IMR-90 (cell line): ENCODE results near the gene SUDS3. TPM values are rescaled to one million over a fixed set of nuclear protein-coding genes. Genes with fewer than 3 reads are reported as not detected.

Source experiments
- ATAC-seq: fragments of 200-7000 bp; cut with Tn5 transposase; 2 replicates; pipeline ENCODE4 v1.9.1; 2020; ENCODE audit warnings: low read depth, mild to moderate bottlenecking, moderate library complexity
- BruUV-seq: library from RNA; stranded (reverse); fragments of 400-500 nt; replicated peaks from 2 replicates; lab custom pipeline; 2021; lab: Mats Ljungman, UMichigan
- CTCF ChIA-PET: fragments of 300-600 bp; formaldehyde crosslinking; extraction: SDS; loops from one replicate; lab custom pipeline; 2021; ENCODE audit warnings: antibody characterized with exemption; lab: Yijun Ruan, JAX
- POLR2A ChIA-PET: fragments of 300-600 bp; sonication (Branson Sonifier 250); formaldehyde crosslinking; loops from one replicate; lab custom pipeline; 2022; ENCODE audit warnings: antibody characterized with exemption; ENCODE audit not compliant: unreplicated experiment; lab: Charles Lee
- DNase-seq: peaks from one replicate; pipeline ENCODE4 v3.0.0; 2013
- H2AFZ ChIP-seq: replicated peaks from 2 replicates; pipeline ENCODE3; 2013; ENCODE audit warnings: low read length, mild to moderate bottlenecking; ENCODE audit not compliant: poor library complexity
- H2AK5ac ChIP-seq: 2 replicates; pipeline ENCODE4 v1.6.1; 2013; ENCODE audit warnings: low read depth, low read length, inconsistent platforms
- H2AK9ac ChIP-seq: replicated peaks from 2 replicates; pipeline ENCODE3; 2013; ENCODE audit warnings: mild to moderate bottlenecking, low read depth, low read length, moderate library complexity; ENCODE audit not compliant: poor library complexity
- H2BK120ac ChIP-seq: 2 replicates; pipeline ENCODE4 v1.6.1; 2013; ENCODE audit warnings: low read depth, low read length, inconsistent platforms
- H2BK15ac ChIP-seq: 3 replicates; pipeline ENCODE4 v1.6.1; 2013; ENCODE audit warnings: low read depth, low read length, inconsistent platforms
- H2BK20ac ChIP-seq: 2 replicates; pipeline ENCODE4 v1.6.1; 2013; ENCODE audit warnings: low read depth, mild to moderate bottlenecking, inconsistent platforms, low read length, moderate library complexity
- H2BK5ac ChIP-seq: 2 replicates; pipeline ENCODE4 v1.6.1; 2013; ENCODE audit warnings: mild to moderate bottlenecking, low read depth, low read length, inconsistent platforms; ENCODE audit not compliant: poor library complexity, severe bottlenecking
- H3K14ac ChIP-seq: replicated peaks from 2 replicates; pipeline ENCODE4 v1.6.1; 2013; ENCODE audit warnings: low read depth, low read length, inconsistent platforms
- H3K18ac ChIP-seq: 2 replicates; pipeline ENCODE4 v1.6.1; 2013; ENCODE audit warnings: low read depth, low read length, control low read depth
- H3K23ac ChIP-seq: 2 replicates; pipeline ENCODE4 v1.6.1; 2013; ENCODE audit warnings: low read depth, low read length, inconsistent platforms
- H3K27ac ChIP-seq: 2 replicates; pipeline ENCODE4 v1.5.1; 2013; ENCODE audit warnings: mild to moderate bottlenecking, control low read depth, low read length; ENCODE audit not compliant: insufficient read depth
- H3K27me3 ChIP-seq: 2 replicates; pipeline ENCODE4 v1.6.1; 2013; ENCODE audit warnings: low read length; ENCODE audit not compliant: control insufficient read depth, insufficient read depth
- H3K36me3 ChIP-seq: 2 replicates; pipeline ENCODE4 v1.6.1; 2013; ENCODE audit warnings: low read length, mixed read lengths; ENCODE audit not compliant: control insufficient read depth, insufficient read depth
- H3K4ac ChIP-seq: 2 replicates; pipeline ENCODE4 v1.6.1; 2013; ENCODE audit warnings: low read depth, low read length, inconsistent platforms
- H3K4me1 ChIP-seq: 2 replicates; pipeline ENCODE4 v1.6.1; 2013; ENCODE audit warnings: low read length, mixed read lengths; ENCODE audit not compliant: control insufficient read depth, insufficient read depth
- H3K4me2 ChIP-seq: 2 replicates; pipeline ENCODE4 v1.6.1; 2013; ENCODE audit warnings: low read depth, mild to moderate bottlenecking, control low read depth, low read length, moderate library complexity
- H3K4me3 ChIP-seq: 2 replicates; pipeline ENCODE4 v1.5.1; 2013; ENCODE audit warnings: low read depth, mild to moderate bottlenecking, control low read depth, low read length, moderate library complexity; ENCODE audit not compliant: insufficient read depth
- H3K56ac ChIP-seq: 2 replicates; pipeline ENCODE4 v1.6.1; 2013; ENCODE audit warnings: low read length, inconsistent platforms; ENCODE audit not compliant: insufficient read depth; ENCODE audit errors: extremely low read depth
- H3K79me1 ChIP-seq, 2 experiments: 2 replicates each; pipeline ENCODE4 v1.6.1; 2013; ENCODE audit warnings: low read length in 2 of 2, inconsistent platforms in 1 of 2, low read depth in 1 of 2
- H3K9ac ChIP-seq: 2 replicates; pipeline ENCODE4 v1.6.1; 2013; ENCODE audit warnings: low read depth, low read length, control low read depth
- H3K9me1 ChIP-seq: 2 replicates; pipeline ENCODE4 v1.6.1; 2013; ENCODE audit warnings: low read length, inconsistent platforms; ENCODE audit not compliant: insufficient read depth
- H3K9me3 ChIP-seq: 2 replicates; pipeline ENCODE4 v1.6.1; 2013; ENCODE audit warnings: low read length; ENCODE audit not compliant: control insufficient read depth, insufficient read depth
- H4K20me1 ChIP-seq: 2 replicates; pipeline ENCODE4 v1.6.1; 2013; ENCODE audit warnings: low read length, inconsistent platforms; ENCODE audit not compliant: insufficient read depth
- H4K5ac ChIP-seq: 2 replicates; pipeline ENCODE4 v1.6.1; 2013; ENCODE audit warnings: mild to moderate bottlenecking, low read depth, low read length, control low read depth
- H4K8ac ChIP-seq, 2 experiments: 2 replicates each; pipeline ENCODE4 v1.6.1; 2013; ENCODE audit warnings: low read depth in 2 of 2, low read length in 2 of 2, control low read depth in 1 of 2, inconsistent platforms in 1 of 2
- H4K91ac ChIP-seq: 2 replicates; pipeline ENCODE4 v1.6.1; 2013; ENCODE audit warnings: low read depth, low read length, inconsistent platforms; ENCODE audit not compliant: insufficient read depth
- CEBPB ChIP-seq: IDR thresholded peaks from 2 replicates; pipeline ENCODE4 v1.6.1; 2012; ENCODE audit warnings: low read depth, low read length, improper control_type of control experiment
- FOS ChIP-seq: fragments of 150-350 bp; IDR thresholded peaks from 2 replicates; pipeline ENCODE4 v1.6.1; 2016; ENCODE audit warnings: low read depth, low read length
- MAFK ChIP-seq: IDR thresholded peaks from 2 replicates; pipeline ENCODE4 v1.6.1; 2012; ENCODE audit warnings: low read depth, low read length, improper control_type of control experiment
- MAZ ChIP-seq: IDR thresholded peaks from 2 replicates; pipeline ENCODE4 v1.6.1; 2012; ENCODE audit warnings: low read depth, mild to moderate bottlenecking, low read length, improper control_type of control experiment, moderate library complexity, borderline replicate concordance
- NFE2L2 ChIP-seq: fragments of 150-350 bp; IDR thresholded peaks from 2 replicates; pipeline ENCODE4 v1.6.1; 2016; ENCODE audit warnings: low read depth, mild to moderate bottlenecking, low read length
- POLR2A ChIP-seq: IDR thresholded peaks from 2 replicates; pipeline ENCODE4 v1.6.1; 2012; ENCODE audit warnings: mild to moderate bottlenecking, low read depth, low read length
- RAD21 ChIP-seq: IDR thresholded peaks from 2 replicates; pipeline ENCODE4 v1.6.1; 2012; ENCODE audit warnings: low read length, improper control_type of control experiment
- RFX5 ChIP-seq: IDR thresholded peaks from 2 replicates; pipeline ENCODE4 v1.8.0; 2012; ENCODE audit warnings: low read depth, mild to moderate bottlenecking, low read length, moderate library complexity
- SMC3 ChIP-seq: fragments of 150-350 bp; IDR thresholded peaks from 2 replicates; pipeline ENCODE4 v1.6.1; 2016; ENCODE audit warnings: low read depth, mild to moderate bottlenecking, antibody characterized with exemption, low read length, moderate library complexity
- WGBS, 2 experiments: methylation state at CpG; one replicate each; pipeline versions ENCODE4 v1.1.5 to v1.1.7; 2013; ENCODE audit warnings: missing lambda C conversion rate in 2 of 2; ENCODE audit not compliant: insufficient read length in 1 of 2; ENCODE audit errors: extremely low coverage in 2 of 2; 5-methylcytosine and 5-hydroxymethylcytosine counted together
- dilution Hi-C: fragments of 300-500 bp; cut with HindIII; formaldehyde crosslinking; loops from one replicate; pipeline ENCODE4 v1.14.3; 2018; ENCODE audit warnings: low sequenced_read_pairs; ENCODE audit not compliant: unreplicated experiment
- in situ Hi-C: fragments of 300-500 bp; cut with MboI; formaldehyde crosslinking; loops from 3 replicates; pipeline ENCODE4 v1.14.3; 2019; ENCODE audit warnings: low sequenced_read_pairs, inconsistent platforms, mixed read lengths
- intact Hi-C: fragments of 100-400 bp; cut with micrococcal nuclease; formaldehyde crosslinking; loops from 2 replicates; pipeline ENCODE4 v1.10.0; 2022
- polyA plus RNA-seq, 3 experiments: library from polyadenylated mRNA; depleted of rRNA; stranded (reverse); fragments of >200 nt; gene quantifications; 2 replicates each; pipeline ENCODE4 v1.2.3, GENCODE V29; 2012; ENCODE audit warnings: low replicate concordance in 1 of 3
- total RNA-seq: library from RNA; depleted of rRNA; stranded (reverse); fragments of >200 nt; gene quantifications from 2 replicates; pipeline ENCODE4 v1.2.3, GENCODE V29; 2012
- TF ChIP-seq, protein P1 (sequence below): conservative IDR thresholded peaks from 2 replicates; pipeline ENCODE4 v1.5.1; 2012; ENCODE audit warnings: mild to moderate bottlenecking, low read depth, low read length, improper control_type of control experiment
- TF ChIP-seq, protein P2 (sequence below): fragments of 150-350 bp; IDR thresholded peaks from 2 replicates; pipeline ENCODE4 v1.6.1; 2017; ENCODE audit warnings: mild to moderate bottlenecking, antibody characterized with exemption, low read length, low read depth
- TF ChIP-seq, protein P3 (sequence below): fragments of 150-350 bp; IDR thresholded peaks from 2 replicates; pipeline ENCODE4 v1.6.1; 2016; ENCODE audit warnings: low read depth, mild to moderate bottlenecking, low read length, moderate library complexity, borderline replicate concordance

SUDS3 gene
- total and polyA plus RNA-seq, 2 of the 4 experiments (the other 2 are of a cell fraction): 13.4 to 13.8 TPM

DNA sequence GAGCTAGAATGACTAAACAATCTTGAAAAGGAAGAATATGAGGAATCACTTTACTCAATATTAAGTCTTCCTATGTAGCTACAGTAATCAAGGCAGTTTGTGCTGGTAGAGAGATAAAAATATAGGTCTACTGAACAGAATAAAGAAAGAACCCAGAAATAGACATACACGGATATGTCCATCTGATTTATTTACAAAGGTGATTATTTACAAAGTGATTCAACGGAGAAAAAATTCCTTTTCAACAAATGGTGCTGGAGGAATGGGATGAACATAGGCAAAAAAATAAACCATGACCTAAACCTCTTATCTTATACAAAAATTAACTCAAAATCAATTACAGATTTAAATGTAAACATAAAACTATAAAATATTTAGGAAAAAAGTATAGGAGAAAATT lies 40.2 kb upstream of the SUDS3 start (continued):
- TF ChIP-seq POLR2A: no peak

GRCh38 chr12:118337194-118337838 lies 39.0 kb upstream of the SUDS3 start:
- Histone ChIP-seq H3K4me3 (no peak overlapping the region), H2AK5ac (no peak overlapping the region), H3K18ac (peak overlapping the region; percentile 91), H3K14ac (no peak overlapping the region), H2BK20ac (no peak overlapping the region), H3K36me3 (no peaks in the 10 kb centered on the region), H3K56ac (0 out of 2 replicates have a peak overlapping the region, but pooled peaks have one; percentile 17), H3K79me1 (peaks cover 10 to 53% of the 10 kb centered on the region in 2 experiments; a peak in 3 of 4 replicates), H3K27me3 (no peaks in the 10 kb centered on the region), H3K4ac (peak overlapping the region; percentile 80; the same call in 1 of the 2 replicates), H4K20me1 (no peaks in the 10 kb centered on the region), H4K8ac (peak overlapping the region in 1 of 2 experiments; percentile 53; a peak in 2 of 4 replicates), H2AK9ac (no peak overlapping the region), H3K9me3 (no peaks in the 10 kb centered on the region), H4K91ac (no peak overlapping the region), H3K23ac (no peak overlapping the region), H3K4me1 (peaks cover 12% of the 10 kb centered on the region), H3K4me2 (peak overlapping the region; percentile 69), H3K9me1 (no peaks in the 10 kb centered on the region; the same call in 1 of the 2 replicates), H4K5ac (no peak overlapping the region; the same call in 1 of the 2 replicates), H2BK15ac (peak overlapping the region; percentile 73; the same call in 2 of the 3 replicates), H2AFZ (no peak overlapping the region), H3K9ac (no peak overlapping the region), H2BK5ac (peak overlapping the region; percentile 92), H3K27ac (peak overlapping the region; percentile 97; the same call in 1 of the 2 replicates), H2BK120ac (peak overlapping the region; percentile 83)
- ATAC-seq: peak; percentile 72
- in situ Hi-C loops (no loop called here), intact Hi-C loops (loop anchor here (2.0 kb wide), 2 partner anchors 19 to 29 kb away; no protein-coding TSS in a partner anchor), dilution Hi-C loops (no loop called here)
- CTCF ChIA-PET: no interaction called here
- BruUV-seq: no TSS peak
- DNase-seq: peak; percentile 81
- POLR2A ChIA-PET: no interaction called here
- no CpG with 5 or more reads among the region's 6 CpGs for WGBS, 2 experiments
- TF ChIP-seq RFX5 (no peak), MAZ (no peak), CEBPB (no peak), FOS (no peak), MAFK (no peak), NFE2L2 (no peak), RAD21 (no peak), SMC3 (no peak), POLR2A (no peak)
- TF ChIP-seq, protein P1, sequence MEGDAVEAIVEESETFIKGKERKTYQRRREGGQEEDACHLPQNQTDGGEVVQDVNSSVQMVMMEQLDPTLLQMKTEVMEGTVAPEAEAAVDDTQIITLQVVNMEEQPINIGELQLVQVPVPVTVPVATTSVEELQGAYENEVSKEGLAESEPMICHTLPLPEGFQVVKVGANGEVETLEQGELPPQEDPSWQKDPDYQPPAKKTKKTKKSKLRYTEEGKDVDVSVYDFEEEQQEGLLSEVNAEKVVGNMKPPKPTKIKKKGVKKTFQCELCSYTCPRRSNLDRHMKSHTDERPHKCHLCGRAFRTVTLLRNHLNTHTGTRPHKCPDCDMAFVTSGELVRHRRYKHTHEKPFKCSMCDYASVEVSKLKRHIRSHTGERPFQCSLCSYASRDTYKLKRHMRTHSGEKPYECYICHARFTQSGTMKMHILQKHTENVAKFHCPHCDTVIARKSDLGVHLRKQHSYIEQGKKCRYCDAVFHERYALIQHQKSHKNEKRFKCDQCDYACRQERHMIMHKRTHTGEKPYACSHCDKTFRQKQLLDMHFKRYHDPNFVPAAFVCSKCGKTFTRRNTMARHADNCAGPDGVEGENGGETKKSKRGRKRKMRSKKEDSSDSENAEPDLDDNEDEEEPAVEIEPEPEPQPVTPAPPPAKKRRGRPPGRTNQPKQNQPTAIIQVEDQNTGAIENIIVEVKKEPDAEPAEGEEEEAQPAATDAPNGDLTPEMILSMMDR: no peak
- TF ChIP-seq, protein P2, sequence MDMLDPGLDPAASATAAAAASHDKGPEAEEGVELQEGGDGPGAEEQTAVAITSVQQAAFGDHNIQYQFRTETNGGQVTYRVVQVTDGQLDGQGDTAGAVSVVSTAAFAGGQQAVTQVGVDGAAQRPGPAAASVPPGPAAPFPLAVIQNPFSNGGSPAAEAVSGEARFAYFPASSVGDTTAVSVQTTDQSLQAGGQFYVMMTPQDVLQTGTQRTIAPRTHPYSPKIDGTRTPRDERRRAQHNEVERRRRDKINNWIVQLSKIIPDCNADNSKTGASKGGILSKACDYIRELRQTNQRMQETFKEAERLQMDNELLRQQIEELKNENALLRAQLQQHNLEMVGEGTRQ: no peak
- TF ChIP-seq, protein P3, sequence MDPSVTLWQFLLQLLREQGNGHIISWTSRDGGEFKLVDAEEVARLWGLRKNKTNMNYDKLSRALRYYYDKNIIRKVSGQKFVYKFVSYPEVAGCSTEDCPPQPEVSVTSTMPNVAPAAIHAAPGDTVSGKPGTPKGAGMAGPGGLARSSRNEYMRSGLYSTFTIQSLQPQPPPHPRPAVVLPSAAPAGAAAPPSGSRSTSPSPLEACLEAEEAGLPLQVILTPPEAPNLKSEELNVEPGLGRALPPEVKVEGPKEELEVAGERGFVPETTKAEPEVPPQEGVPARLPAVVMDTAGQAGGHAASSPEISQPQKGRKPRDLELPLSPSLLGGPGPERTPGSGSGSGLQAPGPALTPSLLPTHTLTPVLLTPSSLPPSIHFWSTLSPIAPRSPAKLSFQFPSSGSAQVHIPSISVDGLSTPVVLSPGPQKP: no peak
